OCI-LY1 (cell line): Measurements from ENCODE around the gene ZFYVE28.

Experiments used
- EZH2 ChIP-seq: fragments of 200-600 bp; sonication (generic), shearing (Covaris generic); IDR thresholded peaks from 2 replicates; pipeline ENCODE4 v1.8.0; 2017; ENCODE audit warnings: borderline replicate concordance, mixed run types, mild to moderate bottlenecking, antibody characterized with exemption, low read length, moderate library complexity, mixed read lengths
- TF ChIP-seq, protein P1 (sequence below): fragments of 200-600 bp; sonication (generic), shearing (Covaris generic); IDR thresholded peaks from 2 replicates; pipeline ENCODE4 v1.5.1; 2017; ENCODE audit warnings: mild to moderate bottlenecking, antibody characterized with exemption, low read length, moderate library complexity, mixed read lengths

DNA sequence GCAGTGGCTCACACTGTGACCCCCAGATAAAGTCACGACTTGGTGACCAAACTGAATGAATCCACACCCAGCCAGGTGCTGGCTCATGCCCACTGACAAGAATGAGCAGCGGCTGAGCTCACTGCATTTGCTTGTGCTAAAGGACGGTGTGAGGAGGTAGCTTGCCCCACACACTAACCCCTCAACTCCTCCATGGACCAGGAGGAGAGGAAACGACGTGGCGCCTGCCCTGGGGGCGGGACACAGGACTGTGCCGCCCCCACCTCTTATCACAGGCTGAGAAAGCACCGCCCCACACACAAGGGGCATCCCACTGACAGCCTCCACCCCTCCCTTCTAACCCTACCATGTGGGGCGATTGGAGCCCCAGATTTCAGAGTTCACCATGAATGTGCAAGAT is 43.0 kb downstream of the ZFYVE28 start:
- TF ChIP-seq, protein P1, sequence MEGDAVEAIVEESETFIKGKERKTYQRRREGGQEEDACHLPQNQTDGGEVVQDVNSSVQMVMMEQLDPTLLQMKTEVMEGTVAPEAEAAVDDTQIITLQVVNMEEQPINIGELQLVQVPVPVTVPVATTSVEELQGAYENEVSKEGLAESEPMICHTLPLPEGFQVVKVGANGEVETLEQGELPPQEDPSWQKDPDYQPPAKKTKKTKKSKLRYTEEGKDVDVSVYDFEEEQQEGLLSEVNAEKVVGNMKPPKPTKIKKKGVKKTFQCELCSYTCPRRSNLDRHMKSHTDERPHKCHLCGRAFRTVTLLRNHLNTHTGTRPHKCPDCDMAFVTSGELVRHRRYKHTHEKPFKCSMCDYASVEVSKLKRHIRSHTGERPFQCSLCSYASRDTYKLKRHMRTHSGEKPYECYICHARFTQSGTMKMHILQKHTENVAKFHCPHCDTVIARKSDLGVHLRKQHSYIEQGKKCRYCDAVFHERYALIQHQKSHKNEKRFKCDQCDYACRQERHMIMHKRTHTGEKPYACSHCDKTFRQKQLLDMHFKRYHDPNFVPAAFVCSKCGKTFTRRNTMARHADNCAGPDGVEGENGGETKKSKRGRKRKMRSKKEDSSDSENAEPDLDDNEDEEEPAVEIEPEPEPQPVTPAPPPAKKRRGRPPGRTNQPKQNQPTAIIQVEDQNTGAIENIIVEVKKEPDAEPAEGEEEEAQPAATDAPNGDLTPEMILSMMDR = no peak
- TF ChIP-seq EZH2 = no peak
